HG02840 (cell line): ENCODE measurements around the gene IZUMO4.

Experiments
- ATAC-seq: cut with Tn5 transposase; IDR thresholded peaks from one replicate; pipeline ENCODE4 v1.9.1; 2021; ENCODE audit warnings: mild to moderate bottlenecking, moderate library complexity, moderate number of reproducible peaks; ENCODE audit not compliant: unreplicated experiment, low FRiP score

Gene IZUMO4

DNA sequence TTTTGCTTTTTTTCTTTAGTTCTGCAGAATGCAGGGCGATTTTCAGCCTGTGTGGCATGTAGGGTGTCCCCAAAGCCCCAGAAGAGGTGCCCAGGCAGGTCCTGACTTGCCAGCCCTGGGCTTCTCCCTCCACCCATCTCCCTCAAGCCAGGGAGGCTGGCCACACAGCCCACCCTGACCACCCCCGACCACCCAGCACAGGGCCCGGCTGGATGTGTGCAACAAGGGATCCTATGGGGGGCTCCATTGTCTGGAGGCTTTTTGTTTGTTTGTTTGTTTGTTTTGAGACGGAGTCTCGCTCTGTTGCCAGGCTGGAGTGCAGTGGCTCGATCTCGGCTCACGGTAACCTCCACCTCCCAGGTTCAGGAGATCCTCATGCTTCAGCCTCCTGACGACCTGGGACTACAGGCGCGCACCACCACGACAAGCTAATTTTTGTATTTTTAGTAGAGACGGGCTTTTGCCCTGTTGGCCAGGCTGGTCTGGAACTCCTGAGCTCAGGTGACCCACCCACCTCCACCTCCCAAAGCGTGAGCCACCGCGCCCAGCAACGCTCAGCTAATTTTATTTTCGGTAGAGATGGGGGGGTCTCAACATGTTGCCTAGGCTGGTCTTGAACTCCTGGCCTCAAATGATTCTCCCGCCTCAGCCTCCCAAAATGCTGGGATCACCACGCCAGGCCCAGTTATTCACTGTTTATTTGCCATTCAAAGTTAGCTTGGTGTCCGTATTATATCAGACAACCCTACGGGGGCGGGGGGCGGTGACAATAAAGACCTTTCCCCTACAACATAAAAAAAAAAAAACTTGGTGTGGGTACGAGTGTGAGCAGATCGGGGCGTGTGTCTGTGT lies 37.9 kb upstream of the IZUMO4 start:
- ATAC-seq: no peak

DNA sequence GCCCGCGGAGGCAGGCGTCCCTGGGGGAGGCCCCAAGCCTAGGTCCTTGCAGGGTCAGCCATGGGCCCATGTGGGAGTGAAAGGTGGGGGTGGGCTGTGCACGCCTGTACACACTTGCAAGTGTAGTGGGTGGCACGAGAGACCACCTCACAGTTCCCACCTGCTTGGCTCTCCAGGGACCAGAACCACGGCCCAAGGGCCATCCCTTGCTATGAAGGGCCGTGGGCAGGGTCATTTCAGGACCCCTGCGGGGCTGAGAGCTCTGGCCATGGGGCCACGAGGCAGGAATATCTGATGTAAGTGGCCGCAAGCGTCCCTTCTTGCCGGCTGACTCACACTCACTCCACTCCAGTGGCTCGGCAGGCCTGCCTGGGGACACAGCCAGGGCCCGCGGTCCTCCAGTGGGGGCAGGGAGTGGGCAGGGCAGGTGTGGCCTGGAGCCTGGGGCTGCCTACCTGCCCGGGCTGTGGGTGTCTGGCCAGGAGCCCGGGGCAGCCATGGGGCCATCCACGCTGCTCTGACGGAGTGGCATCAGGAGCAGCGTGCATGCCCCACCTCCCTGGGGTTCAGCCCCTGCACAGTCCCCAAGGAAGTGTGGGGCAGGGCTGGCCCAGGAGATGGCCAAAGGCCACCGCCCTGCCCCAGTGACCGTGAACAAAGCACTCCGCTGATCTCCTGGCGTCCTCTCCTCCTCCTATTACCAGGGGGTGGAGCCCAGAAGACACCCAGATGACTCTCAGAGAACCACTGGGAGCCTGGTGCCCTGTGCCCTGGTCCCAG lies 37.1 kb upstream of the IZUMO4 start:
- no peak for ATAC-seq

DNA sequence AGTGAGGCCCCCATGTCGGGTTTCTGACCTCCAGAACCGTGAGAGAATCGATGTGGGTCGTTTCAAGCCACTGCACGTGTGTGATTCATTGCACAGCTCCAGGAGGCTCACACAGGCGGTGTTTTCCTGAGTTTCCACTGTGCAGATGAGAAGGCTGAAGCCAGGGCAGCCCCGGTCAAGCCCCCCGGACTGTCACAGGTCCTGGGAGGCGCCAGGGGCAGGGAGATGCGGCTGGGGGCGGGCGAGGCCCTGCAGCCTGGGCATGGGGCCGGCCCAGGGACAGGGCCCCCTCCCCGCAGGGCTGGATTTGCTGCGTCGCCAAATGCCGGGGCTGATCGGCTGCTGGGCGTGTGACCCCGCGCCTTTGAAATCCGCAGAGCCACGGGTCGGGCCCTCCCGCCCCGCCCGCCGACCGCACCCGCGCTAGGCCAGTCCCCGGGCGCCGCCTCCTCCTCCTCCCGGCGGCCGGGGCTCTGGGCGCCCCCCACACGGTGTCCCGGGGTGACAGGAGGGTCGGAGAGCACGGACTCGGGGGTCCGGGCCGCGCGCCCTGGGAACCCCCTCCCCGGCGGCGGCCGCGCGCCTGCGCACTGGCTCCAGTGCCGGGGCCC lies 35.7 kb upstream of the IZUMO4 start:
- peak; percentile 30 for ATAC-seq

DNA sequence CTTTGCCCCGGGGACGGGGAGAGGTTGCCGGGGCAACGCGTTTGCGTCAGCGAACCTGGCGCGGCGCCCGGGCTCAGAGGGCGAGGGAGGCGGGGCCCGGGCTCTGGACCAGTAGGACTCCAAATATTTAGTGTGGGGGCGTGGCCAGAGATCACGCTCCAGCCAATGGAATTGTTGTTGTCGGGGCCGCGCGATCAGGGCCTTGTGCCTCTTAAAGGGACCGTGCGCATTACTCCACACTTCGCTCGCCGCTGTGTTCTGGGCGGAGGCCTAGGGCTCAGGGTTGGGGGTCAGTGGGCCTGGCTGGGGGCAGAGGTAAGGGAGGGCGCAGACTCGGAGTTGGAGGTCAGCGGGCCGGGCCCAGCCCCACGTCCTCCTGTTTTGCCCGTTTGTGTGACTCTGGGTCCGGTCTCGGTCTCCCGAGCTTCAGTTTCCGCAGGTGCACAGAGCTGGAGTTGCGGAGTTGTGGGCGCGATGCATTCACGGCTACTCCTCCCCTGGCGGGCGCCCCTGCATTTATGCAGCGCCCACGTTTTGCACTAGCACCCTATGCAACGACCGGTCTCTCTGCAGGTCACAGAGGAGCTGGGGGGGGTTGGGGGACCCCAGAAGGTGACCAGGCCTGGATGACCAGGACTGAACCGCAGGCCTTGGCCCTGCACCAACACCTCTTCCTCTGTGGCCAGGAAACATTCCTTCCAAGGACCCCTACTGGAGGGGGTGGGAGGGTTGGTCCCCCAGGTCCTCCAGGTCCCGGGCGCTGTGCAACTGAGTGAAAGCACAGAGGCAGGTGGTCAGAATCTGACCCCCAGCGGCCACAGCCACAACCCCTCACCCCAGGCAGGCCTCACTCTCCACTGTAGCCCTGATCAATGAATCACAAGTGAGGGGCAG lies 35.0 kb upstream of the IZUMO4 start:
- ATAC-seq: peak; percentile 79

DNA sequence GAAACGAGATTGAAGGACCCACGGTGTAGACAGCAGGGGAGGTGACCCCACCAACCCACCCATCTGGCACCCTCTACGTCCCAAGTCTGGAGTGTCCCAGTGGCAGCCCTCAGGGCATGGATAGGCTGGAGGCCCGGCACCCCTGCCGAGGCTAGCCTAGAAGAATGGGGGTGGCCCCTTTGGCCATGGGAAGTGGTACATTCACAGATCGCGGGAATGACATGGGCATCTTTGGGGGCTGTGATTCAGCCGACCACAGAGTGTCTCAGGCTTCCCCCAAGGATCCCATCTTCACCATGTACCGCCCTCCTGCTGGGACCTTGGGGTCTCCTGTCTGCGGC lies 34.4 kb upstream of the IZUMO4 start:
- no peak for ATAC-seq

DNA sequence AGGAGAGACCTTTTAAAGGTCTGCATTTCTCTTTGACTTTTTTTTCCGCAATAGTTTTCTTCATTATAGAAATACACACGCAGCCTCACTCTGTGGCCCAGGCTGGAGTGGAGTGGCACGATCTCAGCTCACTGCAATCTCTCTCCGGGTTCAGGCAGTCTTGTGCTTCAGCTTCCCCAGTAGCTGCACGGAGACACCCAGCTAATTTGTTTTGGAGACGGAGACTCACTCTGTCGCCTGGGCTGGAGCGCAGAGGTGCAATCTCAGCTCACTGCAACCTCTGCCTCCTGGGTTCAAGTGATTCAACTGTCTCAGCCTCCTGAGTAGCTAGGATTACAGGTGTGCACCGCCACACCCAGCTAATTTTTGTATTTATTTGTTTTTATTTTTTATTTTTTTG lies 33.9 kb upstream of the IZUMO4 start:
- ATAC-seq: no peak

DNA sequence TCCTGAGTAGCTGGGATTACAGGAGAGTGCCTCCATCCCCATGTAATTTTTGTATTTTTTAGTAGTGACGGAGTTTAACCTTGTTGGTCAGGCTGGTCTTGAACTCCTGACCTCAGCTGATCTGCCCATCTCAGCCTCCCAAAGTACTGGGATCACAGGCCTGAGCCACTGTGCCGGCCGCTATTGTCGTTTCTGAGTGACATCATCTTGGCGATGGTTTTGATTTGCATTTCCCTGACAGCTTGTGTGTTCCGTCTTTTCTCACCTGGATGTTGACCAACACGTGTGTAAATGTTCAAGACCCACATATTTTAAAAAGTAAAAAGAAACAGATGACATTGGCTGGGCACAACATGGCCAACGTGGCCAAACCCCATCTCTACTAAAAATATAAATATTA lies 32.9 kb upstream of the IZUMO4 start:
- no peak for ATAC-seq

DNA sequence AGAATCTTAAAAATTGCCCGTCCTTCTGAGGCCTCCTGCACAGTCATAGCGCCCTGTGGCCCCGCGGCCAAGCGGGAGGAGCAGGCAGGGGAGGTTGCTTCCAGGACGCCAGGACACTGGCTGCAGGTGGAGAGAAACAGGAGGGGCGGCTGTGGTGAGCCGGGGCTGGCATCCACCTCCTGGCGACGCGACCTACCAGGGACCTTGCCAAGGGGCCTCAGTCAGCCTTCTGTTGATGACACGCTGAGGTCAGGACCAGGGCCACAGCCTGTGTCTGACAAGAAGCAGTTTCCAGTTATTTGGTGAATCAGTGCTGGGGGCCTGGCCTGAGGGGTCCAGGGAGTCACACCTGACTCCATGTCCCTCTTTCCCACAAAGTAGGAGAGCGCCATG lies 32.3 kb upstream of the IZUMO4 start:
- ATAC-seq: no peak

DNA sequence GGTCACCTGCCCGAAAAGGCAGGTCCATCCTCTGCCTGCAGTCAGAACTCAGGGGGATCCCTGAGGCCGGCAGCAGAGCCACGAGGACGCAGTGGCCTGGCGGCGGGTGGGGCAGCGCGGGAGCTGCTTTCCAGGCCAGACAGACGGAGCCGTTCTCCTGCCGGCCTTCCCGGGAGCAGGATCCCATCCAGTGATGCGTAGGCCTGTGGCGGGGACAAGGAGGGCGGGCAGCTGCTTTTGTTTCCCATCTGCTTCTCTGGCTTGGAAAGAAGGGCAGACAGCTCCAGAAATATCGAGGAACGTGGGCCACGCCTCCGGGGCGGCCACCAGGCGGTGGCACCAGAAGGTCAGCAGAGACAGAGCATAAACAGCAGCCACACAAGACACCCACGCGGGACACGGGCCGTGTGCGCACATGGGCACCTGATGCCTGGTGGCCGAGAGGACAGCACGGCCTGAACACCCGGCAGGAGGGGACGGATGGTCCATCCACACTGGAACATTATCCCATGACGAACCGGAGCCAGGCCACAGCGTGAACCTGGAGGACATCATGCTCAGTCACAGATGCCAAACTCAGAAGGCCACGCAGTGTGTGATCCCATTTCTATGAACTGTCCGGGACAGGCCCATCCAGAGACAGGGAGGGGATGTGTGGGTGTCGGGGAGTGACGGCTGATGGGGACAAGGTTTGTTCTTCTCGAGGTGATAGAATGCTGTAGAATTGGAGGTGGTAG lies 31.8 kb upstream of the IZUMO4 start:
- no peak for ATAC-seq

DNA sequence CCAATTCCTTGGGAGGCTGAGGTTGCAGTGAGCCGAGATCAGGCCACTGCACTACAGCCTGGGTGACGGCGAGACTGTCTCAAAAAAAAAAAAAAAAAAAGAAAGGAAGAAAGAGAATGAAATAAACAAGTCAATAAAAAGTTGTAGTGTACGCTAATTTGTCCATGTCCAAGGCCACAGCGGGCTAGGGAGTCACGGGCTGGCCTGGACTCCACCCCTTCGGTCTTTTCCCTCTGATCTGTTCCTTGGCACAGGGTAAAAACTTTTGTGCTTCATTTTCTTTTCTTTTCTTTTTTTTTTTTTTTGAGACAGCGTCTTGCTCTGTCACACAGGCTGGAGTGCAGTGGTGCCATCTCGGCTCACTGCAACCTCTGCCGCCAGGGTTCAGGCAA lies 26.3 kb upstream of the IZUMO4 start:
- ATAC-seq: no peak

DNA sequence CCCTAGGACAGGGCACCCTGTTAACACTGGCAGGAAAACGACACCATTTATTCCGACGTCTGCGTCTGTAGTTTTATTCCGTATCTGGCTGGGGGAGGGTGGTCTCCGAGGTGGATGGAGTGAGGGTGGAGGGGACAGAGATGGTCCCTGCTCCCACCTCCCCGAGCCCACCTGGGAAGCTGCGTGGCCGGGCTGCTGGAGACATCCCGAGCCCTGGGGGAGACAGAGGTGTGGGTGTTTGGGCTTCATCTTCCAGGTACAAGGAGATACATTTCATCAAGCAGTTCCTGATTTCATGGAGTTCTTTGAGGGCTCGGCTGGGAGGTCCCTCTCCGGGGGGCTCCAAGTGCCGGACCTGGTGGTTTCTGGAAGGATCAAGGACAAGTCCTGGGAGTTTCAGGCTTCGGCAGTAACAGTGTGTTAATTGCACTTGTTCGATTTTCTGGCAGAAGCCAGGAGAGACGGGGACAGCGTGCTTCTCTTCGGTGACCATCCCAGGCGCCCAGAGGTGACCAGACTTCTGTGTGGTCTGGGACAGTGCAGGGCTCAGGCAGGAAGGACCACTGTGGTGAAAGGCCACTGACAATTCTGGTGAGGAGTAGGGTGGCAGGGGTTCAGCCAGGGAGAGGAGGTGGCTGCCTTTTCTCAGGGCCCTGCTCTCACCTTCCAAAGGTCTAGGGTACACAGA lies 25.6 kb upstream of the IZUMO4 start:
- ATAC-seq: no peak

DNA sequence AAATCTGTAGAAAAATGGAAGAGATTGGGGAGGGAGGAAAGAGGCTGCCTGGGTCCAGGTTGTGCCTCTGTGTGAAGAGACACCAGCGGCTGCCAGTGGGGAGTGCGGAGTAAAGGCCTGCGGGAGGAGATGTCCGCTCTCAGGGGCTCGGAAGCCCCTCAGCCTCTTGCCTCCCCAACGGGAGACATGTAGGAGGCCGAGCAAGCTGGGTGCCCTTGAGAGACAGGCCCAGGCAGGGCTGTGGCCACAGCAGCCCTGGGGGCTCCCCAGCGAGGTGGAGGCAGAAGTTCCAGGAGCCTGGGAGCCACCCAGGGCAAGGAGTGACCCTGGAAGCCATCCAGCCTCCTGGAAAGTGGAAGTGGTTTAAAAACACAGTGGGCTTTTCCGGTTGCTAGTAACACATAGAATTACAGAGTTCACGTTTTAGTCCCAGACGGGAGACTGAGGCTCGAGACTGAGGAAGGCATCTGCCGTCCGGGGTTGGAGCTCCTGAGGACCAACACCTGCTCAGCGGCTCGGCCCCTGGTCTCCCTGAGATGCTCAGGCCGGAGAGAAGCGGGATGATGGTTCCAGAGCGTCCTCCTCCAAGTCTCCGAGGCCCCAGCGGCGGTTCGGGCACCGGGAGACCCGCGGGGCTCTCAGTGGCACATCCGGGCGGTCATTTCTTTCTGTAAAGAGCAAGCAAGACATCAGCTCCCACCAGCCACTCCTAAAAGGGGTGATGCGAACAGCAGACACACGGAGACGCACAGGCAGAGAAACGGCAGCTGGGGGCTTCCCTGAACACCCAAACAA lies 23.8 kb upstream of the IZUMO4 start:
- ATAC-seq: no peak

DNA sequence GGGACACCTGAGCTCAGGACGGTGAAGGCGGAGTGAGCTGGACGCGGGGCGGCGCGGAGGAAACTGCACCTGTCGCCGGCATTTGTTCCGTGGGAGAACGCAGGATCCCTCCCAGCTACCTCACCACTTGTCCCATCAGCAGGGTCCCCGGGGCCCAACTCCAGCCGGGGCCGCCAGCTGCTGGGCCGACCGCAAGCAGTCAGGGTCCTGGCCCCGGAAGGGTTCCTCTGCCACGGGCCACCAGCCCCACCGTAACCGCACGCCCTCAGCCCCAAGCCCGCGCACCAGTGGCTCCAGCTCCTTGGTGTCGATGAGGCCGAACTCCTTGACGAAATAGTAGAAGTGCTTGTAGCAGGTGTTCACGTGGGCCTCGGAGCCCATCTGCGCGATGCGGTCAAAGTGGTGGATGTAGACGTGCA lies 20.2 kb upstream of the IZUMO4 start:
- no peak for ATAC-seq

DNA sequence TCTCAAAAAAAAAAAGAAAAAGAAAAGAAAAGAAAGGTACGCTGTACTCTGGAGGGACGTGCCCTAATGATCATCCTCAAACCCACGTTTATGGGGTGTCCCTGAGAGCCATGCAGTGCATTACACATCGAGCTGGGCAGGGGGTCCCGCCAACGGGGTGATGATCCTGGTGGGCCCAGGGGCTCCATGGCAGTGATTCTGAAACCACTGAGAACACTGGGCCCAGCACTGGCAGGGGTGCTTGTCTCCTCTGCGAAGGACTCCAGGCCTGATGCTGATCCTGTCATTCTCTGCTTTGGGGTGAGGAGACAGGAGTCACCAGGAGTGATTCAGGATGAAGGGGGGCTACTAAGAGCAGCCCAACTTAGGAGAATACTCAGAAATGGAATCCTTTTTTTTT lies 19.3 kb upstream of the IZUMO4 start:
- ATAC-seq: no peak

DNA sequence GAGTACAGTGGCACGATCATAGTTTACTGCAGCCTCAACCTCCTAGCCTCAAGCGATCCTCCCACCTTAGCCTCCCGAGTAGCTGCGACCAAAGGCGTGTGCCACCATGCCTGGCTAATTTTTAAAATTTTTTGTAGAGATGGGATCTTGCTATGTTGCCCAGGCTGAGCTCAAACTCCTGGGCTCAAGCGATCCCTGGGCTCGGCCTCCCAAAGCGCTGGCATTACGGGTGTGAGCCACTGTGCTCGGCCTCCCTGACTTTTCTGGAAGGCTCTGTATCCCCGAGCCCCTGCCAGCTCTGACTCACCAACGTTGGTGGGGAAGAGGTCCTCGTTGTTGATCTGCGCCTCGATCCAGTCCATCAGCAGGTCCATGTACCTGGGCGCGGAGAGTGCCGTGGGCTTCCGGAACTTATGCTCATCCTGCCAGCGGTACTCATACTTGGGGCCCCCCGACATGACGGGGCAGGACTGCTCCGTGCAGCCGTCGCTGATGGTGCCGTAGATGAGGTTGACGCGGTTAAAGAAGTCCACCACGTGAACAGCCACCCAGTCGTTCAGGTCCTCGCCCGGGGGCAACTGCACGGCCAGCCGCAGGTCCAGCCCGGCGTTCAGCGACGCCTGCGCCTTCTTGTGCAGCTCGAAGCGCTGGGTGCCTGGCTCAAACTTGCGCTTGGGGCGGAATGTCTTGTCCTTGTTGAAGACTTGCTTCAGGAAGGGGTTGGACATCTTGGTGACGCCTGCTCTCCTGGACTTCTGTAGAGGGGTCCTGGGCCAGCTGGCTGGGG lies 18.7 kb upstream of the IZUMO4 start:
- ATAC-seq: no peak

DNA sequence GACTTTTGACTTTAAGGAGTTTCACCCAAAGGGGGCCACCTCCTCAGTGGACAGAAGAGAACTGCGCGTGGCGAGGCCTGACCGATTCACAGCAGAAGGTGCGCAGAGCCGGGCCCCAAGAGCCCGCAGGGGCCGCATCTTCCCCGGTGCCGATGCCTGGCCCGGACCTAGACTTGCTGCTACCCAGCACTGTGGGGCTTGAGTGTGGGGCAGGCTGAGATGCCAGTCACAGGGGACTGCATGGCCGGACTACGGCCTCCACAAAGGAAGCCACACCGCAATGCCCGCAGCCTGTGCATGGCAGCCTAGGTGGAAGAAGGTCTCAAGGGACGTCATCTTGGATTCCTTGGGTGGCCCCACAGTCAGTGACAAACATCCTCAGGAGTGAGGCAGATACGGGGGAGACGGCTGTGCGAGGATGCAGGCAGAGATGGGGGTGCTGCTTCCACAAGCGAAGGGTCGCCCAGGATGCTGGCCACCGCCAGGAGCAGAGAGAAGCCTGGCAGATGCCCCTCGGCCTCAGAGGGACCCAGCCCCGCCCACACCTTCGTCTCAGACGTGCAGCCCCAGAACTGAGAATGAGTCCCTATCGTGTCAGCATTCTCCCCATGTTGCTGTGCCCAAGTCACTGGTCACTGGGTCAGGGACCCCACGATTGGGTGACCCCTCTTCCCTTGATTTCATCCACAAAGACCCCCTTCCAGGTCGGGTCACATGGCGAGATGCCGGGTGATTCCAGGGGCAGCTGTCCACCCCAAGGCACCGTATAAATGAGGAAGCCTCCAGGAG lies 17.4 kb upstream of the IZUMO4 start:
- ATAC-seq: no peak

DNA sequence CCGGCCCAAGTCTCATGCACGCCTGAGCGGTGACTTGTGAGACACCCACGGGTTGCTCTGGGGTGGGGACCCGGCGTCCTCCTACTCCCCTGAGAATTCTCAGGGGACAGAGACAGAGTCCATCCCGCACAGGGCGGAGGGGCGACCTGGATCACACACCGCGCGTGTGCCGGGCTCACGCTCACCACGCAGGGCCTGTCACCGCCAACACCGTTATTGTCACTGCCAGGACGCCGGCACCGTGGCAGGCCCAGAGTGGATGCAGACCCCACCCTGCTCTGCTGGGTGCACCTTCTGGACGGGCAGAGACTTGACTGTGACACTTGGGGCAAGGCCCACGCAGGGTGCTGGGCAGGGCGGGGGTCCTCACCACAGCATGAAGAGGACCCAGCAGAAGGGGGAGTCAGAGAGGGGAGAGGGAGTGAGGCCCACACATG lies 16.8 kb upstream of the IZUMO4 start:
- ATAC-seq: no peak
